Measurements from ENCODE around the gene ACOT2.
A peak's percentile ranks its signal among the peaks of the same experiment; 100 is the strongest.
"Not testable (repeated sequence)": the region's sequence is repeated elsewhere in the genome, so short reads cannot be mapped to it uniquely, and the experiment has no call there.

Gene ACOT2

DNA sequence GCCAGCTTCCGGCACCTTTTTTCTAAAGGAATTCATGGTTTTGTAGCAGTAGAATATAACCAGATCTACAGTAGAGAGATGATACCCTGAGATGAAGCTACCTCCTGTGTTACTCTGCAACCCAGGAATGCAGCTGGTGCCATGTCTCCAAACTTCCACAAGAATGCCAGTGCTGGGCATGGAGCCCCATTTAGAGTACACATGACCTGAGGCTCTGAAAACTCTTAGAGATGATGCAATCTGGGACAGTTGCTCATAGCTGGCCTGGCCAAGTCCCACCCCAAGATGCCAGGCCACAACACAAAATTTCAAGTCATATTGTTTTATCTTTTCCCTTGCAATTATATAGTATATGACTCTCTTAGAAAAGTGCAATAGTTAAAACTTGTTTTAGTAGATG lies 23.7 kb upstream of the ACOT2 start:
- H3K9me3 ChIP-seq (ENCODE audit: control insufficient read depth in 5 of 5, low read length in 5 of 5); H3K4me1 ChIP-seq (ENCODE audit: control insufficient read depth in 5 of 5, insufficient read depth in 5 of 5, low read length in 5 of 5); H3K27me3 ChIP-seq (ENCODE audit: control insufficient read depth in 5 of 5, insufficient read depth in 4 of 5, low read length in 5 of 5); H3K27ac ChIP-seq (ENCODE audit: low read depth, low read length); H3K4me3 ChIP-seq (ENCODE audit: low read depth in 1 of 5, low read length in 5 of 5); H3K36me3 ChIP-seq (ENCODE audit: control insufficient read depth in 5 of 5, insufficient read depth in 5 of 5, low read length in 5 of 5); H3K9ac ChIP-seq (ENCODE audit: low read length in 5 of 5): not testable (repeated sequence)

- H3K36me3 ChIP-seq (ENCODE audit: control insufficient read depth in 5 of 5, insufficient read depth in 5 of 5, low read length in 5 of 5); H3K9ac ChIP-seq (ENCODE audit: low read length in 5 of 5); H3K27me3 ChIP-seq (ENCODE audit: control insufficient read depth in 5 of 5, insufficient read depth in 4 of 5, low read length in 5 of 5); H3K27ac ChIP-seq (ENCODE audit: low read depth, low read length); H3K9me3 ChIP-seq (ENCODE audit: control insufficient read depth in 5 of 5, low read length in 5 of 5); H3K4me3 ChIP-seq (ENCODE audit: low read depth in 1 of 5, low read length in 5 of 5); H3K4me1 ChIP-seq (ENCODE audit: control insufficient read depth in 5 of 5, insufficient read depth in 5 of 5, low read length in 5 of 5): not testable (repeated sequence)
Measured at GRCh38 chr14:73549097-73549496, 19.9 kb upstream of the ACOT2 start.

DNA sequence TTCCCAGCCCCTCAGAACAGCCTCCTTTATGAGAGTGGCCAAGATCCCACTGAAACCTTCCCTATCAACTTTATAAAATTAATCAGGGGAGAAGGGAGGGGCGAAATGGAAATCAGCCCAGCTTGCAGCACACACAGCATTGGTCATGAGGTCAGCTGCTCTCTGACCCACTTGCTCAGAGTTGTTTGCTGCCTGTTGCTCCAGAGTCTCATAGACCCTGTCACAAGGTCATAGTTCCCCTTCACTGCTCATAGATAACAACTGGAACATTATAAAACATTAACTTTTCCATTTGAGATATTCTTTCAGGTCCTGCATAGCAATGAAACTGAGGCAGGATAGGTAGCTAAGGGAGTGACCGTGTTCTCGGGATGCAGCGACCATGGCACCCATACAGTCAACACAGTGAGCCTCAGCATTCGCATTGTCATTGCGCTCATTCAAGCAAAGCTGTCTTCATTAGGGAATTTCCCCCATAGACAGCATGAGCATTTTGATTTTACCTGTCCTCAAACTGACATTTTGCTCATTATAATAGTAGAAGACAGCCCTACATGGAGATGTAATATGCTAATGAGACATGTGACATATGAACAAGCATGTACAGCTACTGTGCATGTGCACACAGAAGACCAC lies 19.0 kb upstream of the ACOT2 start:
- not testable (repeated sequence) for H3K36me3 ChIP-seq (ENCODE audit: control insufficient read depth in 5 of 5, insufficient read depth in 5 of 5, low read length in 5 of 5); H3K9ac ChIP-seq (ENCODE audit: low read length in 5 of 5)

GRCh38 chr14:73553845-73554244 lies 15.2 kb upstream of the ACOT2 start:
- no peak overlapping the region for H3K9ac ChIP-seq (ENCODE audit: low read length in 5 of 5)
- H3K4me3 ChIP-seq (ENCODE audit: low read depth in 1 of 5, low read length in 5 of 5), result no peak overlapping the region
- no peaks in the 10 kb centered on the region for H3K27me3 ChIP-seq (ENCODE audit: control insufficient read depth in 5 of 5, insufficient read depth in 4 of 5, low read length in 5 of 5)
- H3K36me3 ChIP-seq (ENCODE audit: control insufficient read depth in 5 of 5, insufficient read depth in 5 of 5, low read length in 5 of 5), result no peaks in the 10 kb centered on the region
- no peaks in the 10 kb centered on the region for H3K9me3 ChIP-seq (ENCODE audit: control insufficient read depth in 5 of 5, low read length in 5 of 5)
- H3K4me1 ChIP-seq (ENCODE audit: control insufficient read depth in 5 of 5, insufficient read depth in 5 of 5, low read length in 5 of 5), result peaks cover 0 to 8% (median 0%) of the 10 kb centered on the region in 5 donors
- no peak overlapping the region for H3K27ac ChIP-seq (ENCODE audit: low read depth, low read length)

More for the DNA sequence above, 19.0 kb upstream of the ACOT2 start:
- not testable (repeated sequence) for H3K4me1 ChIP-seq (ENCODE audit: control insufficient read depth in 5 of 5, insufficient read depth in 5 of 5, low read length in 5 of 5); H3K9me3 ChIP-seq (ENCODE audit: control insufficient read depth in 5 of 5, low read length in 5 of 5); H3K4me3 ChIP-seq (ENCODE audit: low read depth in 1 of 5, low read length in 5 of 5); H3K27ac ChIP-seq (ENCODE audit: low read depth, low read length); H3K27me3 ChIP-seq (ENCODE audit: control insufficient read depth in 5 of 5, insufficient read depth in 4 of 5, low read length in 5 of 5)

DNA sequence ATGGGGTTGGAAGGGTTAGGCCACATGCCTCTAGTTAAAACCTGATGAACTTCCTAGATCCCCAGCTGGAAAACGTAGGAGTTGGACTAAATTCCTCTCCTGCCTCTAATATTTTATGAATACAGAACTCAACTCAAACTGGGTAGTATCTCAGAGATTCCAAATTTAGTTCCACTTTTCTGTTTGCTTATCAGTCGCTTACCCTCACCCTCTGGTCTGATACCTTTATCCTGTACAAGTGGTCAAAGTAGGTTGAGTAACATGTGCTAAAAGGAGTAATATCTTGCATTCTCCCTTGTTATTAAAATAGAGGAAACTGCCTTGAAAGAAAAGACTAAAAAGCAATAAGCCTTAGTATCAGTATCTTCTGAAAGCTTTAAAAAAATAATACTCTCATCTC lies 11.8 kb upstream of the ACOT2 start:
- not testable (repeated sequence) for H3K4me3 ChIP-seq (ENCODE audit: low read depth in 1 of 5, low read length in 5 of 5); H3K9me3 ChIP-seq (ENCODE audit: control insufficient read depth in 5 of 5, low read length in 5 of 5); H3K27ac ChIP-seq (ENCODE audit: low read depth, low read length); H3K9ac ChIP-seq (ENCODE audit: low read length in 5 of 5); H3K36me3 ChIP-seq (ENCODE audit: control insufficient read depth in 5 of 5, insufficient read depth in 5 of 5, low read length in 5 of 5); H3K4me1 ChIP-seq (ENCODE audit: control insufficient read depth in 5 of 5, insufficient read depth in 5 of 5, low read length in 5 of 5); H3K27me3 ChIP-seq (ENCODE audit: control insufficient read depth in 5 of 5, insufficient read depth in 4 of 5, low read length in 5 of 5)

GRCh38 chr14:73558238-73558637 lies 10.8 kb upstream of the ACOT2 start:
- not testable (repeated sequence) for H3K4me3 ChIP-seq (ENCODE audit: low read depth in 1 of 5, low read length in 5 of 5); H3K9me3 ChIP-seq (ENCODE audit: control insufficient read depth in 5 of 5, low read length in 5 of 5); H3K27me3 ChIP-seq (ENCODE audit: control insufficient read depth in 5 of 5, insufficient read depth in 4 of 5, low read length in 5 of 5); H3K36me3 ChIP-seq (ENCODE audit: control insufficient read depth in 5 of 5, insufficient read depth in 5 of 5, low read length in 5 of 5); H3K27ac ChIP-seq (ENCODE audit: low read depth, low read length); H3K9ac ChIP-seq (ENCODE audit: low read length in 5 of 5); H3K4me1 ChIP-seq (ENCODE audit: control insufficient read depth in 5 of 5, insufficient read depth in 5 of 5, low read length in 5 of 5)

DNA sequence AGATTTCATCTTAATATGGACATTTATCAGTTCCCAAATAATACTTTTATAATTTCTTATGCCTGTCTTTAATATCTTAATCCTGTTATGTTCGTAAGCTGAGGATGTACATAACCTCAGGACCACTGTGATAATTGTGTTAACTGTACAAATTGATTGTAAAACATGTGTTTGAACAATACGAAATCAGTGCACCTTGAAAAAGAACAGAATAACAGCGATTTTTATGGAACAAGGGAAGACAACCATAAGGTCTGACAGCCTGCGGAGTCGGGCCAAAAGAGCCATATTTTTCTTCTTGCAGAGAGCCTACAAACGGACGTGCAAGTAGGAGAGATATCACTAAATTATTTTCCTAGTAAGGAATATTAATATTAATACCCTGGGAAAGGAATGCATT lies 6.8 kb upstream of the ACOT2 start:
- H3K9ac ChIP-seq (ENCODE audit: low read length in 5 of 5); H3K27me3 ChIP-seq (ENCODE audit: control insufficient read depth in 5 of 5, insufficient read depth in 4 of 5, low read length in 5 of 5); H3K4me3 ChIP-seq (ENCODE audit: low read depth in 1 of 5, low read length in 5 of 5); H3K9me3 ChIP-seq (ENCODE audit: control insufficient read depth in 5 of 5, low read length in 5 of 5); H3K36me3 ChIP-seq (ENCODE audit: control insufficient read depth in 5 of 5, insufficient read depth in 5 of 5, low read length in 5 of 5); H3K27ac ChIP-seq (ENCODE audit: low read depth, low read length): not testable (repeated sequence)
- H3K4me1 ChIP-seq (ENCODE audit: control insufficient read depth in 5 of 5, insufficient read depth in 5 of 5, low read length in 5 of 5), result peaks cover 0 to 12% (median 11%) of the 10 kb centered on the region in 5 donors

DNA sequence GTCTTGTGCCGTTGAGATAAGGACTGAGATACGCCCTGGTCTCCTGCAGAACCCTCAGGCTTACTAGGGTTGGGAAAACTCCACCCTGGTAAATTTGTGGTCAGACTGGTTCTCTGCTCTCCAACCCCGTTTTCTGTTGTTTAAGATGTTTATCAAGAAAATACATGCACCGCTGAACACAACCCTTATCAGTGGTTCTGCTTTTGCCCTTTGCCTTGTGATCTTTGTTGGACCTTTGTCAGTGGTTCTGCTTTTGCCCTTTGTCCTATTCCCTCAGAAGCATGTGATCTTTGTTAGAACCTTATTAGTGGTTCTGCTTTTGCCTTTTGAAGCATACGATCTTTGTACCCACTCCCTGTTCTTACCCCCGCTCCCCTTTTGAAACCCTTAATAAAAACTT lies 6.3 kb upstream of the ACOT2 start:
- H3K27me3 ChIP-seq (ENCODE audit: control insufficient read depth in 5 of 5, insufficient read depth in 4 of 5, low read length in 5 of 5); H3K27ac ChIP-seq (ENCODE audit: low read depth, low read length); H3K36me3 ChIP-seq (ENCODE audit: control insufficient read depth in 5 of 5, insufficient read depth in 5 of 5, low read length in 5 of 5); H3K9ac ChIP-seq (ENCODE audit: low read length in 5 of 5); H3K4me3 ChIP-seq (ENCODE audit: low read depth in 1 of 5, low read length in 5 of 5); H3K9me3 ChIP-seq (ENCODE audit: control insufficient read depth in 5 of 5, low read length in 5 of 5): not testable (repeated sequence)
- H3K4me1 ChIP-seq (ENCODE audit: control insufficient read depth in 5 of 5, insufficient read depth in 5 of 5, low read length in 5 of 5), result peaks cover 0 to 16% (median 15%) of the 10 kb centered on the region in 5 donors

DNA sequence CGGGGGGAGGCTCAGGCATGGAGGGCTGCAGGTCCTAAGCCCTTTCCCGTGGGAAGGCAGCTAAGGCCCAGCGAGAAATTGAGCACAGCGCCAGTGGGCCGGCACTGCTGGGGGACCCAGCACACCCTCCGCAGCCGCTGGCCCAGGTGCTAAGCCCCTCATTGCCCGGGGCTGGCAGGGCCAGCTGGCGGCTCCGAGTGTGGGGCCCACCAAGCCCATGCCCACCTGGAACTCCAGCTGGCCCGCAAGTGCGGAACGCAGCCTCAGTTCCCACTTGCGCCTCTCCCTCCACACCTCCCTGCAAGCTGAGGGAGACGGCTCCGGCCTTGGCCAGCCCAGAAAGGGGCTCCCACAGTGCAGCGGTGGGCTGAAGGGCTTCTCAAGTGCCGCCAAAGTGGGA lies 2.6 kb upstream of the ACOT2 start:
- H3K9me3 ChIP-seq (ENCODE audit: control insufficient read depth in 5 of 5, low read length in 5 of 5); H3K9ac ChIP-seq (ENCODE audit: low read length in 5 of 5); H3K27me3 ChIP-seq (ENCODE audit: control insufficient read depth in 5 of 5, insufficient read depth in 4 of 5, low read length in 5 of 5); H3K36me3 ChIP-seq (ENCODE audit: control insufficient read depth in 5 of 5, insufficient read depth in 5 of 5, low read length in 5 of 5); H3K27ac ChIP-seq (ENCODE audit: low read depth, low read length): not testable (repeated sequence)
- peak overlapping the region in 1 of 5 donors; percentile 50 for H3K4me3 ChIP-seq (ENCODE audit: low read depth in 1 of 5, low read length in 5 of 5)
- peaks cover 2 to 45% (median 33%) of the 10 kb centered on the region in 5 donors for H3K4me1 ChIP-seq (ENCODE audit: control insufficient read depth in 5 of 5, insufficient read depth in 5 of 5, low read length in 5 of 5)

GRCh38 chr14:73566935-73567334 lies 2.1 kb upstream of the ACOT2 start:
- peak overlapping the region; percentile 95 for H3K27ac ChIP-seq (ENCODE audit: low read depth, low read length)
- H3K9me3 ChIP-seq (ENCODE audit: control insufficient read depth in 5 of 5, low read length in 5 of 5); H3K9ac ChIP-seq (ENCODE audit: low read length in 5 of 5); H3K27me3 ChIP-seq (ENCODE audit: control insufficient read depth in 5 of 5, insufficient read depth in 4 of 5, low read length in 5 of 5); H3K36me3 ChIP-seq (ENCODE audit: control insufficient read depth in 5 of 5, insufficient read depth in 5 of 5, low read length in 5 of 5): not testable (repeated sequence)
- peak overlapping the region in 2 of 5 donors; percentile 50 to 84 for H3K4me3 ChIP-seq (ENCODE audit: low read depth in 1 of 5, low read length in 5 of 5)
- H3K4me1 ChIP-seq (ENCODE audit: control insufficient read depth in 5 of 5, insufficient read depth in 5 of 5, low read length in 5 of 5), result peaks cover 2 to 47% (median 35%) of the 10 kb centered on the region in 5 donors

DNA sequence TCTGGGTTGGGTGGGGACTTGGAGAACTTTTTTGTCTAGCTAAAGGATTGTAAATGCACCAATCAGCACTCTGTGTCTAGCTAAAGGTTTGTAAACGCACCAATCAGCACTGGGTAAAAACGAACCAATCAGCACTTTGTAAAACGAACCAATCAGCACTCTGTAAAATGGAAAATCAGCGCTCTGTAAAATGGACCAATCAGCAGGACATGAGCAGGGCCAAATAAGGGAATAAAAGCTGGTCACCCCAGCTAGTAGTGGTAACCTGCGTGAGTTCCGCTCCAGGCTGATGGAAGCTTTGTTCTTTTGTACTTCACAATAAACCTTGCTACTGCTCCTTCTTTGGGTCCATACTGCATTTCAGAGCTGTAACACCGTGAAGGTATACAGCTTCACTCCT lies 1.7 kb upstream of the ACOT2 start:
- peaks cover 2 to 47% (median 35%) of the 10 kb centered on the region in 5 donors for H3K4me1 ChIP-seq (ENCODE audit: control insufficient read depth in 5 of 5, insufficient read depth in 5 of 5, low read length in 5 of 5)
- H3K9me3 ChIP-seq (ENCODE audit: control insufficient read depth in 5 of 5, low read length in 5 of 5), result peaks cover 0 to 3% (median 0%) of the 10 kb centered on the region in 5 donors
- H3K27me3 ChIP-seq (ENCODE audit: control insufficient read depth in 5 of 5, insufficient read depth in 4 of 5, low read length in 5 of 5), result no peaks in the 10 kb centered on the region
- H3K27ac ChIP-seq (ENCODE audit: low read depth, low read length), result peak overlapping the region; percentile 95
- peak overlapping the region in 4 of 5 donors; percentile 6 to 79 (median 66) for H3K9ac ChIP-seq (ENCODE audit: low read length in 5 of 5)
- H3K4me3 ChIP-seq (ENCODE audit: low read depth in 1 of 5, low read length in 5 of 5), result peak overlapping the region; percentile 50 to 84 (median 82)
- no peaks in the 10 kb centered on the region for H3K36me3 ChIP-seq (ENCODE audit: control insufficient read depth in 5 of 5, insufficient read depth in 5 of 5, low read length in 5 of 5)
